Rectal smooth muscle tissue (tissue), 1 donor: Measurements from ENCODE around the gene IFNG.

Experiments used
- H3K27ac ChIP-seq: one replicate; pipeline ENCODE4 v1.7.0; 2013; ENCODE audit warnings: low read depth, low read length, inconsistent platforms
- H3K27me3 ChIP-seq: one replicate; pipeline ENCODE4 v1.7.0; 2013; ENCODE audit warnings: low read length; ENCODE audit not compliant: control insufficient read depth, insufficient read depth
- H3K36me3 ChIP-seq: one replicate; pipeline ENCODE4 v1.7.0; 2013; ENCODE audit warnings: low read length; ENCODE audit not compliant: control insufficient read depth, insufficient read depth
- H3K4me1 ChIP-seq: one replicate; pipeline ENCODE4 v1.7.0; 2013; ENCODE audit warnings: low read length; ENCODE audit not compliant: control insufficient read depth, insufficient read depth
- H3K4me3 ChIP-seq: one replicate; pipeline ENCODE4 v1.7.0; 2013; ENCODE audit warnings: low read length
- H3K9ac ChIP-seq: one replicate; pipeline ENCODE4 v1.7.0; 2013; ENCODE audit warnings: low read length

The IFNG gene

GRCh38 chr12:68106660-68107059 is 52.9 kb downstream of the IFNG start:
- Histone ChIP-seq H3K36me3 (no peaks in the 10 kb centered on the region), H3K4me1 (no peaks in the 10 kb centered on the region), H3K9ac (no peak overlapping the region), H3K27me3 (no peaks in the 10 kb centered on the region), H3K27ac (no peak overlapping the region), H3K4me3 (no peak overlapping the region)

- H3K4me1 ChIP-seq: no peaks in the 10 kb centered on the region
- H3K4me3 ChIP-seq: no peak overlapping the region
- H3K9ac ChIP-seq: no peak overlapping the region
- H3K27me3 ChIP-seq: no peaks in the 10 kb centered on the region
- no peaks in the 10 kb centered on the region for H3K36me3 ChIP-seq
- H3K27ac ChIP-seq: no peak overlapping the region
Measured at GRCh38 chr12:68106160-68106559, 53.4 kb downstream of the IFNG start.
